Kidney epithelial cell (primary cell): Measurements from ENCODE around the gene CBFA2T3. TPM values are rescaled to one million over a fixed set of nuclear protein-coding genes. Genes with fewer than 3 reads are reported as not detected.

Experiments
- DNase-seq: peaks from one replicate; pipeline ENCODE4 v3.0.0-alpha.2; 2010; ENCODE audit warnings: low read depth
- H3K27me3 ChIP-seq: 2 replicates; pipeline ENCODE4 v1.6.0; 2011; ENCODE audit warnings: low read length; ENCODE audit not compliant: control insufficient read depth, insufficient read depth
- H3K36me3 ChIP-seq: 2 replicates; pipeline ENCODE4 v1.5.1; 2011; ENCODE audit warnings: low read length; ENCODE audit not compliant: control insufficient read depth, insufficient read depth
- H3K4me3 ChIP-seq: 2 replicates; pipeline ENCODE4 v1.5.1; 2011; ENCODE audit warnings: low read depth, mild to moderate bottlenecking, control low read depth, low read length
- CTCF ChIP-seq: IDR thresholded peaks from 2 replicates; pipeline ENCODE4 v1.5.1; 2011; ENCODE audit warnings: mild to moderate bottlenecking, moderate library complexity, low read length, control low read depth, inconsistent platforms; ENCODE audit not compliant: insufficient read depth, poor library complexity, severe bottlenecking
- total RNA-seq: library from RNA; depleted of rRNA; stranded (reverse); fragments of >200 nt; gene quantifications from 2 replicates; pipeline ENCODE4 v1.2.3, GENCODE V29; 2015

Gene CBFA2T3
- total RNA-seq, 1 donor from 2014 or later = 0.63 TPM

- Histone ChIP-seq H3K36me3 (no peaks in the 10 kb centered on the region), H3K27me3 (peaks cover 47% of the 10 kb centered on the region), H3K4me3 (no peak overlapping the region)
- DNase-seq = no peak
- TF ChIP-seq CTCF = no peak
Observed at GRCh38 chr16:88881007-88881615, 95.9 kb downstream of the CBFA2T3 start.

- H3K4me3 ChIP-seq = no peak overlapping the region
Observed at GRCh38 chr16:88880226-88881006, 96.6 kb downstream of the CBFA2T3 start.

GRCh38 chr16:88879788-88880055 lies 97.3 kb downstream of the CBFA2T3 start:
- Histone ChIP-seq H3K4me3 (no peak overlapping the region), H3K36me3 (no peaks in the 10 kb centered on the region), H3K27me3 (peaks cover 45% of the 10 kb centered on the region)
- DNase-seq = no peak
- no peak for TF ChIP-seq CTCF

More at GRCh38 chr16:88880226-88881006, 96.6 kb downstream of the CBFA2T3 start:
- H3K27me3 ChIP-seq = peaks cover 45% of the 10 kb centered on the region
- no peak for TF ChIP-seq CTCF
- H3K36me3 ChIP-seq = no peaks in the 10 kb centered on the region
- DNase-seq = no peak

- no peak for TF ChIP-seq CTCF
- Histone ChIP-seq H3K36me3 (no peaks in the 10 kb centered on the region), H3K4me3 (no peak overlapping the region), H3K27me3 (peaks cover 45% of the 10 kb centered on the region)
- no peak for DNase-seq
Observed at GRCh38 chr16:88878967-88879787, 97.8 kb downstream of the CBFA2T3 start.

GRCh38 chr16:88878356-88878755 lies 98.7 kb downstream of the CBFA2T3 start:
- Histone ChIP-seq H3K27me3 (peaks cover 45% of the 10 kb centered on the region), H3K4me3 (no peak overlapping the region), H3K36me3 (no peaks in the 10 kb centered on the region)
- TF ChIP-seq CTCF = no peak
- no peak for DNase-seq
